ENCODE data around the gene MRPL14. TPM values are rescaled to one million over a fixed set of nuclear protein-coding genes. Genes with fewer than 3 reads are reported as not detected.

The MRPL14 gene
- total and polyA plus RNA-seq, 2 of the 4 experiments (the other 2 are of a cell fraction), result 43.7 to 87.9 TPM

DNA sequence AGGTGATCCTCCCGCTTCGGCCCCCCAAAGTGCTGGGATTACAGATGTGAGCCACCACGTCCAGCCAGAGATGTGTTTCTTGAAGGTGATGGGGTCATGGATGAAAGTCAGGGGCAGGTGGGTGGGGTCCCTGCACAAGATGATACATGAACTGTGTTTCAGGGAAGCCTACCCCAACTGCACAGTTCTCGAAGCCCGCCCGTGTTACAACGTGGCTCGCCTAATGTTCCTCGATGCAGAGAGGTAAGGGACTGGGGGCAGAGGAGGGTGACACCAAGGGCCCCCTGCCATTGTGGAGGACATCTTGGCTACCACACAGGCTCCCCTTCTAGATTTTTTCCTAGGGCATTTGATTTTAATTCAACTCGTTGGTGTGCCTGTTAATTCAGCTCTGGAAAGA lies 19.4 kb upstream of the MRPL14 start:
- Histone ChIP-seq H3K23ac (ENCODE audit: low read depth, low read length) (no peak overlapping the region), H2AFZ (replicated peaks; ENCODE audit: low read length, poor library complexity) (no peak overlapping the region), H3K9me1 (ENCODE audit: insufficient read depth, low read length) (no peaks in the 10 kb centered on the region), H3K27ac (ENCODE audit: insufficient read depth, low read length) (no peak overlapping the region), H3K36me3 (ENCODE audit: control insufficient read depth, insufficient read depth, low read length) (peaks cover 46% of the 10 kb centered on the region), H4K8ac (ENCODE audit: low read depth in 2 of 2, low read length in 2 of 2) (no peak overlapping the region), H2AK9ac (replicated peaks; ENCODE audit: low read depth, low read length, poor library complexity) (no peak overlapping the region), H3K56ac (ENCODE audit: extremely low read depth, insufficient read depth, low read length) (no peak overlapping the region), H2BK5ac (ENCODE audit: low read depth, low read length, poor library complexity, severe bottlenecking) (no peak overlapping the region), H3K9me3 (ENCODE audit: control insufficient read depth, insufficient read depth, low read length) (no peaks in the 10 kb centered on the region), H2BK120ac (ENCODE audit: low read depth, low read length) (no peak overlapping the region), H2BK15ac (ENCODE audit: low read depth, low read length) (no peak overlapping the region), H3K27me3 (ENCODE audit: control insufficient read depth, insufficient read depth, low read length) (no peaks in the 10 kb centered on the region), H3K4me2 (ENCODE audit: low read depth, low read length) (no peak overlapping the region), H3K4ac (ENCODE audit: low read depth, low read length) (no peak overlapping the region), H2AK5ac (ENCODE audit: low read depth, low read length) (no peak overlapping the region), H4K20me1 (ENCODE audit: insufficient read depth, low read length) (0 out of 2 replicates have a peak, but pooled peaks cover 4% of the 10 kb centered on the region), H3K14ac (replicated peaks; ENCODE audit: low read depth, low read length) (no peak overlapping the region), H3K9ac (ENCODE audit: low read depth, low read length) (no peak overlapping the region), H3K18ac (ENCODE audit: low read depth, low read length) (no peak overlapping the region), H4K5ac (ENCODE audit: low read depth, low read length) (no peak overlapping the region), H3K4me1 (ENCODE audit: control insufficient read depth, insufficient read depth, low read length) (peaks cover under 1% of the 10 kb centered on the region), H3K4me3 (ENCODE audit: insufficient read depth, low read depth, low read length) (no peak overlapping the region), H4K91ac (ENCODE audit: insufficient read depth, low read depth, low read length) (no peak overlapping the region), H3K79me1 (ENCODE audit: low read depth in 1 of 2, low read length in 2 of 2) (no peaks in the 10 kb centered on the region), H2BK20ac (ENCODE audit: low read depth, low read length) (no peak overlapping the region)
- TF ChIP-seq MAFK (IDR thresholded peaks at IDR 0.05; ENCODE audit: low read depth, low read length) (no peak), FOS (IDR thresholded peaks at IDR 0.05; ENCODE audit: low read depth, low read length) (no peak), NFE2L2 (IDR thresholded peaks at IDR 0.05; ENCODE audit: low read depth, low read length) (no peak), RCOR1 (IDR thresholded peaks at IDR 0.05; ENCODE audit: insufficient replicate concordance, low read length) (no peak), RFX5 (IDR thresholded peaks at IDR 0.05; ENCODE audit: low read depth, low read length) (no peak), MXI1 (IDR thresholded peaks at IDR 0.05; ENCODE audit: borderline replicate concordance, low read depth, low read length) (no peak), CHD1 (IDR thresholded peaks at IDR 0.05; ENCODE audit: low read depth, low read length) (no peak), SMC3 (IDR thresholded peaks at IDR 0.05; ENCODE audit: low read depth, low read length) (no peak), MAZ (IDR thresholded peaks at IDR 0.05; ENCODE audit: borderline replicate concordance, low read depth, low read length) (no peak), RAD21 (IDR thresholded peaks at IDR 0.05; ENCODE audit: low read length) (no peak), POLR2A (IDR thresholded peaks at IDR 0.05; ENCODE audit: low read depth, low read length) (no peak), CEBPB (IDR thresholded peaks at IDR 0.05; ENCODE audit: low read depth, low read length) (no peak), BHLHE40 (IDR thresholded peaks at IDR 0.05; ENCODE audit: low read depth, low read length) (no peak)
- TF ChIP-seq, protein P1, sequence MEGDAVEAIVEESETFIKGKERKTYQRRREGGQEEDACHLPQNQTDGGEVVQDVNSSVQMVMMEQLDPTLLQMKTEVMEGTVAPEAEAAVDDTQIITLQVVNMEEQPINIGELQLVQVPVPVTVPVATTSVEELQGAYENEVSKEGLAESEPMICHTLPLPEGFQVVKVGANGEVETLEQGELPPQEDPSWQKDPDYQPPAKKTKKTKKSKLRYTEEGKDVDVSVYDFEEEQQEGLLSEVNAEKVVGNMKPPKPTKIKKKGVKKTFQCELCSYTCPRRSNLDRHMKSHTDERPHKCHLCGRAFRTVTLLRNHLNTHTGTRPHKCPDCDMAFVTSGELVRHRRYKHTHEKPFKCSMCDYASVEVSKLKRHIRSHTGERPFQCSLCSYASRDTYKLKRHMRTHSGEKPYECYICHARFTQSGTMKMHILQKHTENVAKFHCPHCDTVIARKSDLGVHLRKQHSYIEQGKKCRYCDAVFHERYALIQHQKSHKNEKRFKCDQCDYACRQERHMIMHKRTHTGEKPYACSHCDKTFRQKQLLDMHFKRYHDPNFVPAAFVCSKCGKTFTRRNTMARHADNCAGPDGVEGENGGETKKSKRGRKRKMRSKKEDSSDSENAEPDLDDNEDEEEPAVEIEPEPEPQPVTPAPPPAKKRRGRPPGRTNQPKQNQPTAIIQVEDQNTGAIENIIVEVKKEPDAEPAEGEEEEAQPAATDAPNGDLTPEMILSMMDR (conservative IDR thresholded peaks at IDR 0.05; ENCODE audit: low read depth, low read length), result no peak
- TF ChIP-seq, protein P2, sequence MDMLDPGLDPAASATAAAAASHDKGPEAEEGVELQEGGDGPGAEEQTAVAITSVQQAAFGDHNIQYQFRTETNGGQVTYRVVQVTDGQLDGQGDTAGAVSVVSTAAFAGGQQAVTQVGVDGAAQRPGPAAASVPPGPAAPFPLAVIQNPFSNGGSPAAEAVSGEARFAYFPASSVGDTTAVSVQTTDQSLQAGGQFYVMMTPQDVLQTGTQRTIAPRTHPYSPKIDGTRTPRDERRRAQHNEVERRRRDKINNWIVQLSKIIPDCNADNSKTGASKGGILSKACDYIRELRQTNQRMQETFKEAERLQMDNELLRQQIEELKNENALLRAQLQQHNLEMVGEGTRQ (IDR thresholded peaks at IDR 0.05; ENCODE audit: low read depth, low read length), result no peak
- TF ChIP-seq, protein P3, sequence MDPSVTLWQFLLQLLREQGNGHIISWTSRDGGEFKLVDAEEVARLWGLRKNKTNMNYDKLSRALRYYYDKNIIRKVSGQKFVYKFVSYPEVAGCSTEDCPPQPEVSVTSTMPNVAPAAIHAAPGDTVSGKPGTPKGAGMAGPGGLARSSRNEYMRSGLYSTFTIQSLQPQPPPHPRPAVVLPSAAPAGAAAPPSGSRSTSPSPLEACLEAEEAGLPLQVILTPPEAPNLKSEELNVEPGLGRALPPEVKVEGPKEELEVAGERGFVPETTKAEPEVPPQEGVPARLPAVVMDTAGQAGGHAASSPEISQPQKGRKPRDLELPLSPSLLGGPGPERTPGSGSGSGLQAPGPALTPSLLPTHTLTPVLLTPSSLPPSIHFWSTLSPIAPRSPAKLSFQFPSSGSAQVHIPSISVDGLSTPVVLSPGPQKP (IDR thresholded peaks at IDR 0.05; ENCODE audit: borderline replicate concordance, low read depth, low read length), result no peak
- CTCF ChIA-PET, result no interaction called here
- BruUV-seq (replicated peaks), result no TSS peak
- DNase-seq (no peak), ATAC-seq (ENCODE audit: low read depth) (no peak)
- dilution Hi-C loops (cut with HindIII; ENCODE audit: low sequenced_read_pairs, unreplicated experiment), result no loop called here
- POLR2A ChIA-PET (ENCODE audit: unreplicated experiment), result no interaction called here
- WGBS, 2 experiments (ENCODE audit: extremely low coverage in 2 of 2, insufficient read length in 1 of 2), result 100% methylated on average over 1 of the region's 10 CpGs; no CpG with 5 or more reads in 1 of the 2 experiments
- in situ Hi-C loops (cut with MboI; ENCODE audit: low sequenced_read_pairs), result no loop called here
- intact Hi-C loops (cut with micrococcal nuclease), result no loop called here

Data from IMR-90 (cell line).